HuH-7 (cell line): ENCODE measurements around the gene FKBP10.
"Not testable (repeated sequence)": the region's sequence is repeated elsewhere in the genome, so short reads cannot be mapped to it uniquely, and the experiment has no call there.

Experiments
- DNase-seq: peaks from one replicate; pipeline ENCODE4 v3.0.0; 2011; ENCODE audit warnings: low spot score

FKBP10 gene

GRCh38 chr17:41812381-41813151, at the start of gene FKBP10:
FKBP10 (plus strand) TSS chr17:41813004; CDS start chr17:41813035, 31 bp downstream.
- peak; percentile 77 for DNase-seq

DNA sequence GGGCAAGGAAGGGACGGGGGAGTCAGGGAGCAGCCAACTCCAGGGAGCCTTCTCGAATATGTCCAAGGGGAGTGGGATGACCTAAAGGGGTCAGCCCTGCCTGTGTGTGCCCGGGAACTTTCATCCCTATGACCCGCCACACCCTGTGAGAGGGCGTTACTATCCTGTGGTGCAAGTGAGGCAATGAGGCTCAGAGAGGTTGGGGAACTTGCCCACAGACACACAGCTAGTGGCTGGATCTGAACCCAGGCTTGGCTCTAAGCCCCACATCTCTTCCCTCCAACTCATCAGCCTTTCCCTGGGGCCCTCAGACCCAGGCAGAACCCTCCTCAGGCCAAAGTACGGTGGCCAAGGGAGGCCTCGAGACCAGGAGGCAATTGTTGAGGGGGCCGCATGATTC, 49.5 kb upstream of the FKBP10 start:
- DNase-seq: no peak

- no peak for DNase-seq
These were observed 46.7 kb upstream of the FKBP10 start for GRCh38 chr17:41766135-41766534.

- no peak for DNase-seq
These were observed 45.3 kb upstream of the FKBP10 start for GRCh38 chr17:41767324-41768042.

GRCh38 chr17:41768682-41769288, 44.0 kb upstream of the FKBP10 start:
- DNase-seq: no peak

DNA sequence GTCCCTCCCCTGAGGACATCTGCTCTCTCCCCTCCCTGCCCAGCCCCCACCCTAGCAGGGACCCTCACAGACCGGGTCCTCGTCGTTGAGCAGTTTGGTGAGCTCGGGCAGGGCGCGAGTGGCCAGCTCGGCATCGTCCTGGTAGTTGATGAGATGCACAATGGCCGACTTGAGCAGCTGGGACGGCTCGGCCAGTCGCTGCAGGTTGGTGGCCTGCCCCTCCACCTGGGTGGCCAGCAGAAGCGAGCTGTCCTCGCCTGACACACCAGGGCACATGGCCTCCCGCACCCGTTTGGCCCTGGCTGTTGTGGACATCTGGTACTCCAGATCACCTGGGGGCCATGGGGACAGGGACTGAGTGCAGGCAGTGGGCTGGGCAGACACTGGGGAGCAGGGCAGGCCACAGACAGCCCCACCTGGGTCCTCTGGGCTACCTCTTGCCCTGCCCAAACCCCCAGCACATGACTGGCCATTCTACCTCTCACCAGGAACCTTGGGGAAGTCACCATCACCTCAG, 43.4 kb upstream of the FKBP10 start:
- no peak for DNase-seq

DNA sequence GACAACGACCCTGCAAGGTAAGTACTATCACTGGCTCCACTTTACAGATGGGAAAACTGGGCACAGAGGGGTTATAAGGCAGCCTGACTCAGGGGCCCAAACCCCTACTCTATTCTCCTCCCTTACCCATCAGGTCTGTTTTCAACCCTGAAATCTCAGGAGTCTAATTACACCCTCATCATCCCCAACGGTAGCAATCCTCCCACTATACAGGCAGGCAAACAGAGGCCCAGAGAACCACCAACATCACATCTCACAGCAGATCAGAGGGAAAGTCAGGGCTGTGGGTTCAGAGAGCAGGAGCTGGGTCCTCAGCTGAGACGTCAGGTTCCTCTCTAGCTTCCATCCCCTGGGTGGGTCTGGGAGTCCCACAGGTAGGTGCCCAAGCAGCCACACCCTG, 42.8 kb upstream of the FKBP10 start:
- no peak for DNase-seq

DNA sequence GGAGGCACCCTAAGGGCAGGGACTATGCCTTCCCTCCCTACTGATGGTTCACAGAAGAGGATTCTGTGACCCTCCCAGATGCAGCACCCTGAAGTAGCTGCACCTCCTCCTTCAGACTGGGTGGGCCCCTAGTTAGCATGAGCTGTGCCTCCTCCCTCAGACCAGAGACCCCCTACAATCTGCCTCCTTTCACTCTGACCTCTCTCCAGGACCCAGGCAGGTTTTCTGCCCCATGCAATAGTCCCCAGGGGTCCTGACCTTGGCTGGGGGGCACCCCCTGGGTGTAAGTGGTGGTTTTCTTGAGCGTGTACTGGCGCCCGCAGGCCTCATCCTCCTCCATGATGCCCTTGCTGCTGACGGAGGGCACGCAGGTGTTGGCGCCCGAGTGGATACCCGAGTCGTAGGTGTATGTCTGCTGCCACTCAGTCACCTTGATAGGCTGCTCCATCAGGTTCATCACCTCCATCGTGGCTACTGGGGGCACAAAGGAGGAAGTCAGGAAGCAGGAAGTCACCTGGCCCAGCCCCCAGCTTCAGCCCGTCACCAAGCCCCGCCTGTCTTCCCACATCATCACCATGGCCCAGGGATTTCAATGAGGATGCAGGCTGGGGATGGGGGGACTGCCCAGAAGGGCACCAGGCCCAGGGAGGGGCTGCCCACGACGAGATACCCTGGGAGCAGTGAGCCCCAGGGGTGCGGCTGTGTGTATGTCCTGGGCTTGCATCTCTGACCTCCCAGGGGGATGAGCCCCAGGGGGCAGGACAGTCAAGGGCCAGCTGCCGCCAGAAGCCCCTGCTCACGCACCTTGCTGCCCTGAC, 41.2 kb upstream of the FKBP10 start:
- no peak for DNase-seq

- DNase-seq: no peak
These were observed 40.6 kb upstream of the FKBP10 start for GRCh38 chr17:41772218-41772585.

DNA sequence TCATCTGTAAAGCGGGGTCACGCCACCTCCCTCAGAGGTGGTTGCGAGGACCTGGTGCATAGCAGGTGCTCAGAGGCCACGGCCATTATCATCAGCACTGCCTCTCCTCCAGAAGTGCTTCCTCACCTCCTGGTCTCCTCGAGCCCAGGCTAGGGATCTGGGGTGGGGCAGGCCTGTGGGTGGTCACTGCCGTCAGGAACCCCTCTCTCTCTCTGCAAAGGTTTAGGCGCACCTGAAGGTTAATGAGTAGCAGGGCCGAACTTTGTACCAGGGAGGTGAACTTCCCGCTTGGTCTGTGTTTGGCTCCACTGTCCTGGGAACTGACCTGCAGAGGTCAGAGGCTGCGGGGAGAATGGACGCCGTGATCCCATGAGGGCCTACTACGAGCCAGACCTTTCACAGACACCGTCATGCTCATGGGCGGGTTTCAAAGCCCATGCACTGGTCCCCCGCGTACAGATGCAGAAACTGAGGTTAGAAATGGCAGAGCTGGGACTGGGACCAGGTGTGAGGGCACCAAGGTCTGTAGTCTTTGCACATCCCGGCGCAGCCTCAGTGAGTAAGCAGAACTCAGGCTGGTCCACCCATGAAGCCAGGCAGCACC, 40.1 kb upstream of the FKBP10 start:
- DNase-seq: peak; percentile 55

DNA sequence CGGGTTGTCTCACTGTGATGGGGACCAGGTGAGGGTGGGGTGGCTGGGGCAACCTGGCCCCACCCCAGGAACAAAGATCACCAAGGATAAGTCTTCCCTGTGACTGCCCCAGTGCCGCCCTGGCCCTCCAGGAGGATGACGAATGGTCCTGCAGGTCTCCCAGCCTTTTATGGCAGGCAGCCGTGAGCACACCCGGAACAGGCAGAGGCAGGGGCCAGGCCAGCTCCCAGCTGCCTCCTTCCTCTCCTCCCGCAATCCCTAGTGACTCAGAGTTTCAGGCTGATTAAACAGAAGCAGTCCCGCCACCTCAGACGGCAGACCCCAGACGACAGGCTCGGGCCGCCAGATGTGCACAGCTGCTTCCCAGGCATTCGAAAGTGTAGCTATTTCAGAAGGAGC, 39.6 kb upstream of the FKBP10 start:
- peak; percentile 83 for DNase-seq

DNA sequence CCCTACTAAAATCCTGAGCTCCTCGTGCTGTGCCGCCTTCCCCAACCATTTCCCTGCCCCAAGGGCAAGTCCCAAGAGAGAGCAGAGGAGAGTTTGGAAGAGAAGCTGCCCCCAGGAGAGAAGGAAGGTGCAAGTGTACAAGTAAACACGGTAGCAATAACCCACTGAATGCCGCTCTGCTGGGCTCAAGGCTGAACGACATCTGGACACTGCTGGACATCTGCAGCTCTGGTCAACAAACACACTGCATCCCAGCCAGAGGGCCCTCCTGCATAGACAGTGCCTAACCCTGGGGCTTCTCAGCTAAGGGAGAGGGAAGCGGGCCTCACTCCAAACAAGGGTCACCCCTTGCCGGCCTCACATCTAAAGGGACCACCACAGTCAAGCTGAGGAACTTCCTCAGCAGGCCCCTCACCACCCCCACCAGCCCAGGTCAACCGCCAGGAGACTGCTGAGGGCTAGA, 39.0 kb upstream of the FKBP10 start:
- no peak for DNase-seq

GRCh38 chr17:41775394-41776226, 37.2 kb upstream of the FKBP10 start:
- no peak for DNase-seq

GRCh38 chr17:41776262-41776900, 36.4 kb upstream of the FKBP10 start:
- not testable (repeated sequence) for DNase-seq

- DNase-seq: no peak
These were observed 35.6 kb upstream of the FKBP10 start for GRCh38 chr17:41777157-41777573.

DNA sequence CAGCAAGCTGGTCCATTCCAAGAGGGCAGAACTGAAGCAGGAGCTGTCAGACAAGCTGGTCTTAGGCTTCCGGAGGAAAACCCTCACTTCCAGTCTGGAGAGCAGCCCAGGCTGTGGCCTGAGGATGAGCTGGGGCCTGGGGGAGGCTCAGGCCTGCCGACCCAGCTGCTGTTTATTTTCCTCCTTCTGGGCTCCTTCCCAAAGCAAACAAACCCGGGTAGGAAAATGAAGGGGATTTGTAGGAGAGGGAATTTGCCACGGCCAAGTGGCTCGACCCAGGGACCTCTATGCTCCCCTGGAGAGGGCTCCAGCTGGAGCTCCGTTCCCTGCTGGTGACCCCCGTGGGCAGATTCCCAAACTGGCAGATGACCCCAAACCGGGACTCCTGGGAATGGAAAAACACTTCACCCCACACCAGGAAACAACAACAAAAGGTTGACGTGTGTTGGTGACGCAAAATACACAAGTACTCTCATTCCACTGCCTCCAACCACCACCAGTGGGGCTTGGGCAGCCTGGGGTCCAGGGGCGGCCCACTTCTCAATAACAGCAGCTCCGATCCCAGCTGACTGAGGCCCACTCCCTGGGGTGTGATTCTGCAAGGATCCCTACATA, 35.1 kb upstream of the FKBP10 start:
- DNase-seq: peak; percentile 68

DNA sequence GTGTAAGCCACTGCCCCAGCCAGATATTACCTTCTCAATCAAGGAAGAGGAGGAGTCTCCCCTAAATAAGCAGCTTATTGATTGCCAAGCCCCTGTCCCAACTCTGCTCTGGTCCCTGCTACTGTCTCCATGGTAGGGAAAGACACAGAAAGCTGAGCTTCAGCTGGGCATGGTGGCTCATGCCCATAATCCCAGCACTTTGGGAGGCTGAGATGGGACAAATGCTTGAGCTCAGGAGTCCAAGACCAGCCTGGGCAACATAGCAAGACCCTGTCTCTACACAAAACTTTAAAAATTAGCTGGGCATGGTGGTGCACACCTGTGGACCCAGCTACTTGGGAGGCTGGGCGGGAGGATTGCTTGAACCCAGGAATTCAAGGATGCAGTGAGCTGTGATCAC, 32.9 kb upstream of the FKBP10 start:
- no peak for DNase-seq

DNA sequence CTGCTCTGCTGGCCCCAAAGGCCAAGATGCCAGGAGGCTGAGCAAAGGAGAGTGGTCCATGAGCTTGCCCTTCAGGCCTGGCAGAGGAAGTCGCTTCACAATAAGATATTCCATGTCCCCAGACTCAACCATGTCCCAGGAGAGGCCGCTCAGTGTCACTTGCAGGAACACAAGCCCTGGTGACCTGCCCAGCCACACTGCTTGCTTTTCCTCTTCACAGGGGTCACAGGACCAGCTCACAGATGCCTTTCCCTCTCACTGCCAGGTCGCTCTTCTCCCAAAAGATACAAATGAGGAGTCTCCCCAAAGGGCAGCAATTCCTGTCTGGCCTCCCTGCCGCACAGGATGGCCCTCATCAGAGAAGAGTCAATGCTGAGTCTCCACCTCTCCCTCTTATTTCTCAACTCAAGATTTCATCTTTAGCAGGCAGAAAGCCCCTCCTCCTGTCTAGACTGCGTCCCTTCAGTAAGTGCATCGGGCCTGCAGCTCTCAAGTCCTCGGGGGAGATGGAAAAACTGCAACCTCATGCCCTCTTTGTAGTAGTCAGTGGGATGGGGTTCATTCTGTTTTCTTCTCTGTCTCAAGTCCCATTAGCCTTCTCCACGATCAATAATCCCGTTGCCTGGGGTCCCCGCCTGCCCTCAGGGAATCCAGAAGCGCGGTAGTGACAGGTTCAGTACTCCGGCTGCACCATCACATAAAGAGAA, 31.2 kb upstream of the FKBP10 start:
- DNase-seq: no peak

DNA sequence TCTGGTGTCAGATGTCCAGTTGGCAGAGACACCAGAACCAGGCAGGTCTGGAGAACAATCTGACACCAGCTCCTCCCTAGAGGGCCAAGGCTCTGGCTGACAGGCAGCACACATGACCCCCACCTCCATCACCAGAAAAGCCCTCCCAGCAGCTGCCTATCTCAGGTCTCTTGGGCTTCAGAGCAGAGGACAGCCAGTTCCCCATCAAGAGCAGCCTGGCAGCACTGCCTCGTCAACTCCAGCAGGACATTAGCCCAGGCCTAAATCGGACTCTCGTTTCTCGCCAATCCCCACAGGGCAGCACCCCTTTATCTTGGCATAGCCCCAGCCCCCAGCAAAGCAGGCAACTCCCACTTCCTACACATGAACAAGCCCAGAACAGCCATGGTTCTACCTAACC, 30.7 kb upstream of the FKBP10 start:
- DNase-seq: no peak
